PFSK-1 (cell line): ENCODE data around the gene SLC34A1.

Experiments used
- FOXP2 ChIP-seq: optimal IDR thresholded peaks from 2 replicates; pipeline ENCODE3; 2011; ENCODE audit warnings: borderline replicate concordance, control low read depth, inconsistent platforms; ENCODE audit not compliant: insufficient read depth; ENCODE audit errors: extremely low read length, extremely low read depth
- POLR2AphosphoS5 ChIP-seq: IDR thresholded peaks from 2 replicates; pipeline ENCODE4 v1.6.1; 2012; ENCODE audit warnings: low read depth, mild to moderate bottlenecking, control low read depth, low read length, moderate library complexity
- SIN3A ChIP-seq: IDR thresholded peaks from 2 replicates; pipeline ENCODE4 v1.6.1; 2012; ENCODE audit warnings: mild to moderate bottlenecking, low read length, moderate library complexity, borderline replicate concordance; ENCODE audit not compliant: insufficient read depth
- TAF1 ChIP-seq: IDR thresholded peaks from 2 replicates; pipeline ENCODE4 v1.6.1; 2012; ENCODE audit warnings: low read length, control low read depth, borderline replicate concordance; ENCODE audit not compliant: insufficient read depth
- TF ChIP-seq, protein P1 (sequence below), 2 experiments: IDR thresholded peaks; 2 replicates each; pipeline versions ENCODE4 v1.6.1 to v1.8.0; 2011 to 2012; ENCODE audit warnings: low read depth in 2 of 2, low read length in 2 of 2, control low read depth in 1 of 2, inconsistent platforms in 1 of 2, mild to moderate bottlenecking in 1 of 2, moderate library complexity in 1 of 2; ENCODE audit not compliant: insufficient read depth in 1 of 2

The SLC34A1 gene

DNA sequence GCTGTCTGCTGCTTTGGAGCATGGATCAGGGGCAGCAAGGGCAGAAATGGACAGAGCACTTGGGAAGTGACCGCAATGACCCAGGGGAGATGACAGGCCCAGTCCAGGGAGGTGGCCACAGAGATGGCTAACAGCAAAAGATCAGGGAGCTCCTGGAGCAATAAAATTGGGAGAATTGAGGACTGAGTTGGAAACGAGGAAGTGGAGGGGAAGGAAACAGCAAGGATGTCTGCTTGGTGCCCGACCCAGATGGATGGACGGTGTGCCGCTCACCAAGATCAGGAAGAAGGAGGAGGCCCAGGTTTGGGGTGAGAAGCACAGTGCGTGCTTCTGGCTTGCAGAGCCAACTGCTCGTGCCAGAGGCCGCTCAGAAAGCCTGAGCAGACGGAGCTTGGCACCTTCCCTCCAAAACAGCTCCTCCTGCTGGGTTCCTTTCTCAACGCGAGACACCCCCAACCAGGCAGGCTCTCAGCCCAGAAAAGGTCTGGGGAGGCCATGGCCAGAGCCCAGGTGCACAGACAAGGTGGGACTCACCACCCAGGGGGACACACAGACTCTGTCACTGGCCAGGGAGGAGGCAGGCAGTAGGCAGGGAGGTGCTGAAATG lies 1.7 kb upstream of the SLC34A1 start:
- TF ChIP-seq POLR2AphosphoS5 (no peak), SIN3A (no peak), FOXP2 (no peak), TAF1 (no peak)
- TF ChIP-seq, protein P1, sequence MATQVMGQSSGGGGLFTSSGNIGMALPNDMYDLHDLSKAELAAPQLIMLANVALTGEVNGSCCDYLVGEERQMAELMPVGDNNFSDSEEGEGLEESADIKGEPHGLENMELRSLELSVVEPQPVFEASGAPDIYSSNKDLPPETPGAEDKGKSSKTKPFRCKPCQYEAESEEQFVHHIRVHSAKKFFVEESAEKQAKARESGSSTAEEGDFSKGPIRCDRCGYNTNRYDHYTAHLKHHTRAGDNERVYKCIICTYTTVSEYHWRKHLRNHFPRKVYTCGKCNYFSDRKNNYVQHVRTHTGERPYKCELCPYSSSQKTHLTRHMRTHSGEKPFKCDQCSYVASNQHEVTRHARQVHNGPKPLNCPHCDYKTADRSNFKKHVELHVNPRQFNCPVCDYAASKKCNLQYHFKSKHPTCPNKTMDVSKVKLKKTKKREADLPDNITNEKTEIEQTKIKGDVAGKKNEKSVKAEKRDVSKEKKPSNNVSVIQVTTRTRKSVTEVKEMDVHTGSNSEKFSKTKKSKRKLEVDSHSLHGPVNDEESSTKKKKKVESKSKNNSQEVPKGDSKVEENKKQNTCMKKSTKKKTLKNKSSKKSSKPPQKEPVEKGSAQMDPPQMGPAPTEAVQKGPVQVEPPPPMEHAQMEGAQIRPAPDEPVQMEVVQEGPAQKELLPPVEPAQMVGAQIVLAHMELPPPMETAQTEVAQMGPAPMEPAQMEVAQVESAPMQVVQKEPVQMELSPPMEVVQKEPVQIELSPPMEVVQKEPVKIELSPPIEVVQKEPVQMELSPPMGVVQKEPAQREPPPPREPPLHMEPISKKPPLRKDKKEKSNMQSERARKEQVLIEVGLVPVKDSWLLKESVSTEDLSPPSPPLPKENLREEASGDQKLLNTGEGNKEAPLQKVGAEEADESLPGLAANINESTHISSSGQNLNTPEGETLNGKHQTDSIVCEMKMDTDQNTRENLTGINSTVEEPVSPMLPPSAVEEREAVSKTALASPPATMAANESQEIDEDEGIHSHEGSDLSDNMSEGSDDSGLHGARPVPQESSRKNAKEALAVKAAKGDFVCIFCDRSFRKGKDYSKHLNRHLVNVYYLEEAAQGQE (IDR thresholded peaks at IDR 0.05; ENCODE audit: insufficient read depth in 1 of 2, low read depth in 2 of 2, low read length in 2 of 2): no peak

DNA sequence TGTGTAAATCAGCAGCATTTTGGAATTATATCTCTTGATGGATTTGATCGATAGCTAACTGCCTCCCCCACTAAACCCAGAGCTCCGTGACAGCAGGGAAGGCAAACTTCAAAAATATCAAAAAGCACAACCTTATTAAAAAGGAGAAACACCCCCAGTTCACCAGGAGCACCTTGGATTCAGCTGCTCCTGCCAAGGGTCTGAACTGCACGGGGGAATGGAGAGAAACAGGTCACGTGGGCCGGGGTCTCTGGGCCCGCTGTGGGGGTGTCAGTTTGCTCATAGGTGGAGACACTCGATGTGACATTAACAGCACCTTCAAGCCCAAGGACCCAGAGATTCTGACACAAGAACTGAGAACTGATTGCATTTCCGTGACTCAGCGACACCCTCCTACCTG lies 1.1 kb upstream of the SLC34A1 start:
- TF ChIP-seq SIN3A (no peak), TAF1 (no peak), FOXP2 (no peak), POLR2AphosphoS5 (no peak)
- TF ChIP-seq, protein P1 (IDR thresholded peaks at IDR 0.05; ENCODE audit: insufficient read depth in 1 of 2, low read depth in 2 of 2, low read length in 2 of 2): no peak

GRCh38 chr5:177385720-177386119 lies 1.5 kb downstream of the SLC34A1 start:
- TF ChIP-seq, protein P1 (IDR thresholded peaks at IDR 0.05; ENCODE audit: insufficient read depth in 1 of 2, low read depth in 2 of 2, low read length in 2 of 2): no peak
- no peak for TF ChIP-seq SIN3A
- no peak for TF ChIP-seq TAF1
- no peak for TF ChIP-seq FOXP2
- no peak for TF ChIP-seq POLR2AphosphoS5

GRCh38 chr5:177386542-177386941 lies 2.3 kb downstream of the SLC34A1 start:
- no peak for TF ChIP-seq TAF1
- TF ChIP-seq, protein P1 (IDR thresholded peaks at IDR 0.05; ENCODE audit: insufficient read depth in 1 of 2, low read depth in 2 of 2, low read length in 2 of 2): no peak
- no peak for TF ChIP-seq POLR2AphosphoS5
- no peak for TF ChIP-seq FOXP2
- no peak for TF ChIP-seq SIN3A

DNA sequence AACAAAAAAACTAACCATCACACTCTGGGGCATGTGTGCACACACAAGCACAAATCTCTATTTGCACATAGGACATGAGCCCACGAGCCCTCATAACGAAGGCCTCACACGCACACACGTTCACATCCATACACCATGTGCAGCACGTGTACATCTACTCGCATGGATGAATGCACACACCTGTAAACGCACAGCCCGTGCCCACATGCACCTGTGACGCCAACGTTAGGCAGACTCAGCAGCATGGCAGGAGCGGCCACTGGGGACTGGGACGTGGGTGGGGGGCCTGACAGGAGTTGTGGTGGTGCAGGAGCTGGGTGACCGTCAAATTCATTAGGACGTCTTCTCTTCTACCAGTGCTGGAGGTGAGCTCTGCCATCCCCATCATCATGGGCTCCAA lies 3.2 kb downstream of the SLC34A1 start:
- TF ChIP-seq SIN3A (no peak), POLR2AphosphoS5 (no peak), FOXP2 (no peak), TAF1 (no peak)
- TF ChIP-seq, protein P1 (IDR thresholded peaks at IDR 0.05; ENCODE audit: insufficient read depth in 1 of 2, low read depth in 2 of 2, low read length in 2 of 2): no peak
